Measurements from ENCODE around the gene PURB. TPM values are rescaled to one million over a fixed set of nuclear protein-coding genes. Genes with fewer than 3 reads are reported as not detected.
"Not testable (repeated sequence)": the region's sequence is repeated elsewhere in the genome, so short reads cannot be mapped to it uniquely, and the experiment has no call there.

Gene PURB
- 10 to 100 TPM; 28.9 to 34.4 (median 30.6) TPM for total RNA-seq

GRCh38 chr7:44885394-44886317 lies at the start of gene PURB:
Gene PURB (minus strand): TSS chr7:44885530. CDS start chr7:44885348, 182 bp downstream.
- H3K4me1 Mint-ChIP-seq (ENCODE audit: low read depth), result peaks cover 42% of the 10 kb centered on the region
- DNase-seq (peak; percentile 96), ATAC-seq (peak; percentile 95)
- peaks cover 21% of the 10 kb centered on the region for H3K36me3 Mint-ChIP-seq (ENCODE audit: insufficient read depth)
- H3K4me3 Mint-ChIP-seq, result peak within 1 kb of the TSS; percentile 90
- no peaks in the 10 kb centered on the region for H3K9me3 Mint-ChIP-seq
- H3K27me3 Mint-ChIP-seq (ENCODE audit: low read depth), result no peaks in the 10 kb centered on the region

GRCh38 chr7:44935016-44935415 lies 49.7 kb upstream of the PURB start:
- no peaks in the 10 kb centered on the region for H3K4me1 Mint-ChIP-seq (ENCODE audit: low read depth)
- H3K36me3 Mint-ChIP-seq (ENCODE audit: insufficient read depth), result no peaks in the 10 kb centered on the region
- H3K9me3 Mint-ChIP-seq, result no peaks in the 10 kb centered on the region
- H3K4me3 Mint-ChIP-seq, result no peak overlapping the region
- DNase-seq (no peak), ATAC-seq (no peak)
- H3K27me3 Mint-ChIP-seq (ENCODE audit: low read depth), result peaks cover 5% of the 10 kb centered on the region

- not testable (repeated sequence) for H3K27me3 Mint-ChIP-seq (ENCODE audit: low read depth); H3K4me3 Mint-ChIP-seq; DNase-seq; H3K4me1 Mint-ChIP-seq (ENCODE audit: low read depth); ATAC-seq; H3K36me3 Mint-ChIP-seq (ENCODE audit: insufficient read depth); H3K9me3 Mint-ChIP-seq
Observed at GRCh38 chr7:44934510-44934909, 49.2 kb upstream of the PURB start.

GRCh38 chr7:44930921-44931320 lies 45.6 kb upstream of the PURB start:
- no peaks in the 10 kb centered on the region for H3K36me3 Mint-ChIP-seq (ENCODE audit: insufficient read depth)
- no peak for DNase-seq
- no peaks in the 10 kb centered on the region for H3K4me1 Mint-ChIP-seq (ENCODE audit: low read depth)
- H3K4me3 Mint-ChIP-seq, result no peak overlapping the region
- no peak for ATAC-seq
- peaks cover 14% of the 10 kb centered on the region for H3K27me3 Mint-ChIP-seq (ENCODE audit: low read depth)
- H3K9me3 Mint-ChIP-seq, result no peaks in the 10 kb centered on the region

GRCh38 chr7:44922351-44922694 lies 37.0 kb upstream of the PURB start:
- Mint-ChIP-seq H3K27me3 (ENCODE audit: low read depth) (peaks cover 6% of the 10 kb centered on the region), H3K9me3 (no peaks in the 10 kb centered on the region), H3K36me3 (ENCODE audit: insufficient read depth) (no peaks in the 10 kb centered on the region), H3K4me1 (ENCODE audit: low read depth) (peaks cover 8% of the 10 kb centered on the region), H3K4me3 (no peak overlapping the region)
- ATAC-seq (peak; percentile 2 to 23), DNase-seq (no peak)

GRCh38 chr7:44921607-44922350 lies 36.4 kb upstream of the PURB start:
- peak; percentile 98 to 99 for ATAC-seq
- Mint-ChIP-seq H3K4me3 (no peak overlapping the region), H3K9me3 (no peaks in the 10 kb centered on the region), H3K27me3 (ENCODE audit: low read depth) (peaks cover 4% of the 10 kb centered on the region), H3K36me3 (ENCODE audit: insufficient read depth) (no peaks in the 10 kb centered on the region), H3K4me1 (ENCODE audit: low read depth) (peaks cover 8% of the 10 kb centered on the region)
- peak; percentile 98 for DNase-seq

GRCh38 chr7:44920119-44920518 lies 34.8 kb upstream of the PURB start:
- H3K4me3 Mint-ChIP-seq, result no peak overlapping the region
- H3K27me3 Mint-ChIP-seq (ENCODE audit: low read depth), result no peaks in the 10 kb centered on the region
- peaks cover 12% of the 10 kb centered on the region for H3K4me1 Mint-ChIP-seq (ENCODE audit: low read depth)
- no peaks in the 10 kb centered on the region for H3K9me3 Mint-ChIP-seq
- H3K36me3 Mint-ChIP-seq (ENCODE audit: insufficient read depth), result no peaks in the 10 kb centered on the region
- no peak for DNase-seq
- ATAC-seq, result no peak

GRCh38 chr7:44918029-44918428 lies 32.7 kb upstream of the PURB start:
- Mint-ChIP-seq H3K4me1 (ENCODE audit: low read depth) (peaks cover 24% of the 10 kb centered on the region), H3K36me3 (ENCODE audit: insufficient read depth) (no peaks in the 10 kb centered on the region), H3K27me3 (ENCODE audit: low read depth) (no peaks in the 10 kb centered on the region), H3K4me3 (no peak overlapping the region), H3K9me3 (no peaks in the 10 kb centered on the region)
- no peak for DNase-seq
- no peak for ATAC-seq

- H3K9me3 Mint-ChIP-seq, result no peaks in the 10 kb centered on the region
- H3K4me3 Mint-ChIP-seq, result no peak overlapping the region
- DNase-seq (no peak), ATAC-seq (no peak)
- peaks cover 24% of the 10 kb centered on the region for H3K4me1 Mint-ChIP-seq (ENCODE audit: low read depth)
- no peaks in the 10 kb centered on the region for H3K27me3 Mint-ChIP-seq (ENCODE audit: low read depth)
- no peaks in the 10 kb centered on the region for H3K36me3 Mint-ChIP-seq (ENCODE audit: insufficient read depth)
Observed at GRCh38 chr7:44917465-44917864, 32.1 kb upstream of the PURB start.

- peak; percentile 99 for ATAC-seq
Observed at GRCh38 chr7:44914992-44915607, 29.8 kb upstream of the PURB start.

GRCh38 chr7:44912775-44913347 lies 27.5 kb upstream of the PURB start:
- DNase-seq (no peak), ATAC-seq (no peak)
- Mint-ChIP-seq H3K36me3 (ENCODE audit: insufficient read depth) (no peaks in the 10 kb centered on the region), H3K27me3 (ENCODE audit: low read depth) (no peaks in the 10 kb centered on the region), H3K9me3 (no peaks in the 10 kb centered on the region), H3K4me3 (no peak overlapping the region), H3K4me1 (ENCODE audit: low read depth) (peaks cover 16% of the 10 kb centered on the region)

More at GRCh38 chr7:44914992-44915607, 29.8 kb upstream of the PURB start:
- Mint-ChIP-seq H3K27me3 (ENCODE audit: low read depth) (no peaks in the 10 kb centered on the region), H3K4me3 (no peak overlapping the region), H3K36me3 (ENCODE audit: insufficient read depth) (no peaks in the 10 kb centered on the region), H3K4me1 (ENCODE audit: low read depth) (peaks cover 16% of the 10 kb centered on the region), H3K9me3 (no peaks in the 10 kb centered on the region)
- DNase-seq, result peak; percentile 59

GRCh38 chr7:44911911-44912310 lies 26.6 kb upstream of the PURB start:
- Mint-ChIP-seq H3K4me1 (ENCODE audit: low read depth) (peaks cover 16% of the 10 kb centered on the region), H3K36me3 (ENCODE audit: insufficient read depth) (no peaks in the 10 kb centered on the region), H3K27me3 (ENCODE audit: low read depth) (no peaks in the 10 kb centered on the region), H3K4me3 (no peak overlapping the region), H3K9me3 (no peaks in the 10 kb centered on the region)
- DNase-seq (no peak), ATAC-seq (no peak)

- Mint-ChIP-seq H3K27me3 (ENCODE audit: low read depth) (no peaks in the 10 kb centered on the region), H3K9me3 (no peaks in the 10 kb centered on the region), H3K4me1 (ENCODE audit: low read depth) (peaks cover 10% of the 10 kb centered on the region), H3K4me3 (no peak overlapping the region), H3K36me3 (ENCODE audit: insufficient read depth) (no peaks in the 10 kb centered on the region)
- no peak for ATAC-seq
- no peak for DNase-seq
Observed at GRCh38 chr7:44909596-44910389, 24.5 kb upstream of the PURB start.
